Activated T-helper 1 cell treated with anti-CD3 and anti-CD28 coated beads, Interleukin-2, amount 50 U/mL, for 16 hours (primary cell): ENCODE measurements around the gene FFAR4.
"Not testable (repeated sequence)": the region's sequence is repeated elsewhere in the genome, so short reads cannot be mapped to it uniquely, and the experiment has no call there.

ENCODE experiments used
- DNase-seq, 2 donors: peaks; one replicate each; pipeline ENCODE4 v3.0.0-alpha.2; 2020; ENCODE audit warnings: low read depth in 1 of 2, low spot score in 1 of 2

FFAR4 gene

GRCh38 chr10:93566435-93567276 is at the start of gene FFAR4:
Gene FFAR4 (plus strand): TSS chr10:93566665. CDS start chr10:93566721, 56 bp downstream.
- no peak for DNase-seq

- DNase-seq = no peak
Measured at GRCh38 chr10:93518531-93518930, 47.9 kb upstream of the FFAR4 start.

- no peak for DNase-seq
Measured at GRCh38 chr10:93535293-93535692, 31.2 kb upstream of the FFAR4 start.

- DNase-seq = not testable (repeated sequence)
Measured at GRCh38 chr10:93540871-93541270, 25.6 kb upstream of the FFAR4 start.

GRCh38 chr10:93541402-93542357 is 24.8 kb upstream of the FFAR4 start:
- DNase-seq = no peak

- no peak for DNase-seq
Measured at GRCh38 chr10:93542358-93542791, 24.1 kb upstream of the FFAR4 start.

- DNase-seq = not testable (repeated sequence)
Measured at GRCh38 chr10:93546995-93547394, 19.5 kb upstream of the FFAR4 start.

- DNase-seq = no peak
Measured at GRCh38 chr10:93547522-93547921, 18.9 kb upstream of the FFAR4 start.

- no peak for DNase-seq
Measured at GRCh38 chr10:93548376-93549071, 17.9 kb upstream of the FFAR4 start.

- no peak for DNase-seq
Measured at GRCh38 chr10:93550606-93551005, 15.9 kb upstream of the FFAR4 start.

- no peak for DNase-seq
Measured at GRCh38 chr10:93552780-93553179, 13.7 kb upstream of the FFAR4 start.

GRCh38 chr10:93553482-93554315 is 12.8 kb upstream of the FFAR4 start:
- DNase-seq = no peak

GRCh38 chr10:93554316-93554663 is 12.2 kb upstream of the FFAR4 start:
- no peak for DNase-seq

GRCh38 chr10:93554760-93555432 is 11.6 kb upstream of the FFAR4 start:
- DNase-seq = peak in 1 of 2 donors; percentile 6

- DNase-seq = no peak
Measured at GRCh38 chr10:93559490-93559889, 7.0 kb upstream of the FFAR4 start.

- DNase-seq = no peak
Measured at GRCh38 chr10:93560541-93560940, 5.9 kb upstream of the FFAR4 start.

GRCh38 chr10:93565446-93565845 is 1.0 kb upstream of the FFAR4 start:
- no peak for DNase-seq

GRCh38 chr10:93567277-93568104 is 1.0 kb downstream of the FFAR4 start:
- DNase-seq = no peak

- no peak for DNase-seq
Measured at GRCh38 chr10:93568105-93568390, 1.6 kb downstream of the FFAR4 start.
